GM12878 (cell line): ENCODE results near the gene PPOX. TPM values are rescaled to one million over a fixed set of nuclear protein-coding genes. Genes with fewer than 3 reads are reported as not detected.
A peak's percentile ranks its signal among the peaks of the same experiment; 100 is the strongest.

Experiments used
- BMI1 ChIP-seq: fragments of 450-650 bp; IDR thresholded peaks from 2 replicates; pipeline ENCODE4 v1.6.1; 2016; ENCODE audit warnings: mild to moderate bottlenecking, moderate library complexity, borderline replicate concordance
- BRCA1 ChIP-seq: IDR thresholded peaks from 2 replicates; pipeline ENCODE4 v1.6.1; 2011; ENCODE audit warnings: low read depth, low read length, improper control_type of control experiment
- CREB1 ChIP-seq: IDR thresholded peaks from 2 replicates; pipeline ENCODE4 v1.6.1; 2012; ENCODE audit warnings: low read depth, mild to moderate bottlenecking, inconsistent platforms
- EED ChIP-seq: sonication (generic); IDR thresholded peaks from 2 replicates; pipeline ENCODE4 v1.6.1; 2016; ENCODE audit warnings: antibody characterized with exemption, low read depth
- FOXM1 ChIP-seq: IDR thresholded peaks from 2 replicates; pipeline ENCODE4 v1.6.1; 2012; ENCODE audit warnings: low read depth, mild to moderate bottlenecking, inconsistent platforms, low read length, moderate library complexity
- KDM1A ChIP-seq: fragments of 200-600 bp; sonication (generic); IDR thresholded peaks from 2 replicates; pipeline ENCODE4 v1.6.1; 2016; ENCODE audit warnings: borderline replicate concordance
- MEF2B ChIP-seq: fragments of 450-650 bp; IDR thresholded peaks from 2 replicates; pipeline ENCODE4 v1.6.1; 2018; ENCODE audit warnings: mild to moderate bottlenecking, moderate library complexity; ENCODE audit not compliant: partially characterized antibody, poor library complexity, severe bottlenecking
- MYB ChIP-seq: fragments of 150-350 bp; IDR thresholded peaks from 2 replicates; pipeline ENCODE4 v1.6.1; 2014; ENCODE audit warnings: mild to moderate bottlenecking, low read depth, low read length, borderline replicate concordance
- NR2F1 ChIP-seq: fragments of 450-650 bp; conservative IDR thresholded peaks from 2 replicates; pipeline ENCODE4 v1.6.1; 2017; ENCODE audit warnings: mild to moderate bottlenecking
- PAX5 ChIP-seq: IDR thresholded peaks from 2 replicates; pipeline ENCODE4 v1.6.1; 2011; ENCODE audit warnings: low read depth, low read length, borderline replicate concordance
- SIN3A ChIP-seq: IDR thresholded peaks from 2 replicates; pipeline ENCODE4 v1.6.1; 2012; ENCODE audit warnings: low read depth, low read length, improper control_type of control experiment
- SIX5 ChIP-seq: IDR thresholded peaks from 2 replicates; pipeline ENCODE4 v1.6.1; 2011; ENCODE audit warnings: mild to moderate bottlenecking, low read depth, low read length, moderate library complexity; ENCODE audit not compliant: severe bottlenecking
- WRNIP1 ChIP-seq: IDR thresholded peaks from 2 replicates; pipeline ENCODE4 v1.6.1; 2011; ENCODE audit warnings: low read depth, low read length, improper control_type of control experiment, borderline replicate concordance
- ZNF217 ChIP-seq: fragments of 450-650 bp; IDR thresholded peaks from 2 replicates; pipeline ENCODE4 v1.6.1; 2017; ENCODE audit warnings: antibody characterized with exemption, mild to moderate bottlenecking
- ZSCAN29 ChIP-seq: fragments of 450-650 bp; IDR thresholded peaks from 2 replicates; pipeline ENCODE4 v1.6.1; 2017; ENCODE audit warnings: mild to moderate bottlenecking, moderate library complexity
- polyA plus RNA-seq, 11 experiments: library from polyadenylated mRNA; depleted of rRNA in 4 of 11; unstranded in 6 of 11; stranded (reverse) in 5 of 11; fragments of >200 nt; fragmentation: Nextera tagmentation in 4 of 11; fragmentation: Illumina TruSeq in 1 of 11; extraction: Ambion mirVana in 4 of 11; extraction: Trizol in 1 of 11; gene quantifications; 1 replicate in 1 of 11; 2 replicates in 10 of 11; pipeline versions ENCODE4 v1.2.1 to v1.2.3, GENCODE V29; 2011 to 2016; ENCODE audit warnings: inconsistent platforms in 2 of 11, missing spikeins in 2 of 11, low read depth in 1 of 11
- total RNA-seq, 4 experiments: library from RNA; depleted of rRNA in 3 of 4; stranded (reverse); fragments of >200 nt in 3 of 4; fragmentation: Illumina TruSeq in 1 of 4; extraction: Trizol in 1 of 4; gene quantifications; 2 replicates each; pipeline versions ENCODE4 v1.2.1 to v1.2.3, GENCODE V29; 2013 to 2021
- TF ChIP-seq, protein P1 (sequence below): IDR thresholded peaks from 2 replicates; pipeline ENCODE4 v1.6.1; 2012; ENCODE audit warnings: mild to moderate bottlenecking, low read depth, low read length
- TF ChIP-seq, protein P2 (sequence below): IDR thresholded peaks from 2 replicates; pipeline ENCODE4 v1.6.1; 2012; ENCODE audit warnings: low read depth, low read length, improper control_type of control experiment
- TF ChIP-seq, protein P3 (sequence below): IDR thresholded peaks from 2 replicates; pipeline ENCODE4 v1.6.1; 2012; ENCODE audit warnings: low read length, inconsistent platforms
- TF ChIP-seq, protein P4 (sequence below): IDR thresholded peaks from 2 replicates; pipeline ENCODE4 v1.6.1; 2012; ENCODE audit warnings: low read depth, low read length, improper control_type of control experiment
- TF ChIP-seq, protein P5 (sequence below): fragments of 450-650 bp; IDR thresholded peaks from 2 replicates; pipeline ENCODE4 v1.6.1; 2017; ENCODE audit warnings: mild to moderate bottlenecking, low read depth, inconsistent platforms; ENCODE audit not compliant: poor library complexity, severe bottlenecking

PPOX gene
- total and polyA plus RNA-seq, 10 of the 15 experiments (the other 5 are each of a cell fraction or from before 2014, with no cell fraction given) = 8.9 to 31.5 (median 20.3) TPM

DNA sequence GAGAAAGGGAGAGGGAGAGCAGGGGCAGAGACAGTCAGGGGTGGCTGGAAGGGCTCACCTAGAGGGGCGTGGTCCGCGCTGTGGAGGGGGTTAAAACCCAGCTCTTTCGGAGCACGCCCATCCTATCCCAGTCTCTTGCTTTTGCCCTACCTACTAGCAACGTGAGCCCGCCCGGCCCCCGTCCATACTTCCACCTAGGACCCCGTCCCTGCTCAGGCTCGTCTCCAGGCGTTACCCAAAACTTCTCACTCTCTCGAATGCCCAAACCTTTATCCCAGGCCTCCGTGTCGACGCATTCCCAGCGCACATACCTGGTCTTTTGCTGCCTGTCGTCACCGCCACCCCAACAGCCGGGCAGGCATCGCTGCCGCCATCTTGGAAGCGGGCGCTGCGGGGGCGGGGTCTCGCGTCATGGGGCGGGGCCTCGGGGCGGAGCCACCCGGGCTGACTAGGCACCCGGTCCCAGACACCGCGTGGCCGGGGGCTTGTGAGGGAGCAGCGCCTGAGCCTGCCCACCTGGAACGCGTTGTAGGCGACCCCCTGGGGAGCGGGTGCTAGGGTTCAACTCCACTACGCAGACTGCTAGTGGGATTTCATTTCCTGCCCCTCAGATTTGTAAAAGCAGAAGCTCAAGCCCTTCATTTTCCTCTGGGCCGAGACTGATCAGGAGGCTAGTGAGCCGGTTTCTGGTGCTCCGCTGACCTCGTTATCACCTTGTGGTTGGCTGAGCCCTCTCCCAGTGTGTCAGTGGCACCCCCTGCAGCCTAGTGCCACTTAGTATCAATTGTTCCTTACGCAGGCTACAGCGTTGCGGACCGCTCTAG, 11.1 kb downstream of the PPOX start, which contains the start of gene B4GALT3 (continued):
- TF ChIP-seq, protein P1, sequence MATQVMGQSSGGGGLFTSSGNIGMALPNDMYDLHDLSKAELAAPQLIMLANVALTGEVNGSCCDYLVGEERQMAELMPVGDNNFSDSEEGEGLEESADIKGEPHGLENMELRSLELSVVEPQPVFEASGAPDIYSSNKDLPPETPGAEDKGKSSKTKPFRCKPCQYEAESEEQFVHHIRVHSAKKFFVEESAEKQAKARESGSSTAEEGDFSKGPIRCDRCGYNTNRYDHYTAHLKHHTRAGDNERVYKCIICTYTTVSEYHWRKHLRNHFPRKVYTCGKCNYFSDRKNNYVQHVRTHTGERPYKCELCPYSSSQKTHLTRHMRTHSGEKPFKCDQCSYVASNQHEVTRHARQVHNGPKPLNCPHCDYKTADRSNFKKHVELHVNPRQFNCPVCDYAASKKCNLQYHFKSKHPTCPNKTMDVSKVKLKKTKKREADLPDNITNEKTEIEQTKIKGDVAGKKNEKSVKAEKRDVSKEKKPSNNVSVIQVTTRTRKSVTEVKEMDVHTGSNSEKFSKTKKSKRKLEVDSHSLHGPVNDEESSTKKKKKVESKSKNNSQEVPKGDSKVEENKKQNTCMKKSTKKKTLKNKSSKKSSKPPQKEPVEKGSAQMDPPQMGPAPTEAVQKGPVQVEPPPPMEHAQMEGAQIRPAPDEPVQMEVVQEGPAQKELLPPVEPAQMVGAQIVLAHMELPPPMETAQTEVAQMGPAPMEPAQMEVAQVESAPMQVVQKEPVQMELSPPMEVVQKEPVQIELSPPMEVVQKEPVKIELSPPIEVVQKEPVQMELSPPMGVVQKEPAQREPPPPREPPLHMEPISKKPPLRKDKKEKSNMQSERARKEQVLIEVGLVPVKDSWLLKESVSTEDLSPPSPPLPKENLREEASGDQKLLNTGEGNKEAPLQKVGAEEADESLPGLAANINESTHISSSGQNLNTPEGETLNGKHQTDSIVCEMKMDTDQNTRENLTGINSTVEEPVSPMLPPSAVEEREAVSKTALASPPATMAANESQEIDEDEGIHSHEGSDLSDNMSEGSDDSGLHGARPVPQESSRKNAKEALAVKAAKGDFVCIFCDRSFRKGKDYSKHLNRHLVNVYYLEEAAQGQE = no peak
- TF ChIP-seq, protein P2, sequence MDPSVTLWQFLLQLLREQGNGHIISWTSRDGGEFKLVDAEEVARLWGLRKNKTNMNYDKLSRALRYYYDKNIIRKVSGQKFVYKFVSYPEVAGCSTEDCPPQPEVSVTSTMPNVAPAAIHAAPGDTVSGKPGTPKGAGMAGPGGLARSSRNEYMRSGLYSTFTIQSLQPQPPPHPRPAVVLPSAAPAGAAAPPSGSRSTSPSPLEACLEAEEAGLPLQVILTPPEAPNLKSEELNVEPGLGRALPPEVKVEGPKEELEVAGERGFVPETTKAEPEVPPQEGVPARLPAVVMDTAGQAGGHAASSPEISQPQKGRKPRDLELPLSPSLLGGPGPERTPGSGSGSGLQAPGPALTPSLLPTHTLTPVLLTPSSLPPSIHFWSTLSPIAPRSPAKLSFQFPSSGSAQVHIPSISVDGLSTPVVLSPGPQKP = no peak
- TF ChIP-seq BMI1 = no peak
- no peak for TF ChIP-seq ZSCAN29
- peak; percentile 83 for TF ChIP-seq CREB1
- TF ChIP-seq SIX5 = peak; percentile 51
- no peak for TF ChIP-seq ZNF217
- TF ChIP-seq FOXM1 = no peak
- peak; percentile 53; the same call in 1 of the 2 replicates for TF ChIP-seq PAX5
- no peak for TF ChIP-seq EED
- TF ChIP-seq MEF2B = no peak
- TF ChIP-seq WRNIP1 = no peak
- TF ChIP-seq KDM1A = no peak
- TF ChIP-seq, protein P3, sequence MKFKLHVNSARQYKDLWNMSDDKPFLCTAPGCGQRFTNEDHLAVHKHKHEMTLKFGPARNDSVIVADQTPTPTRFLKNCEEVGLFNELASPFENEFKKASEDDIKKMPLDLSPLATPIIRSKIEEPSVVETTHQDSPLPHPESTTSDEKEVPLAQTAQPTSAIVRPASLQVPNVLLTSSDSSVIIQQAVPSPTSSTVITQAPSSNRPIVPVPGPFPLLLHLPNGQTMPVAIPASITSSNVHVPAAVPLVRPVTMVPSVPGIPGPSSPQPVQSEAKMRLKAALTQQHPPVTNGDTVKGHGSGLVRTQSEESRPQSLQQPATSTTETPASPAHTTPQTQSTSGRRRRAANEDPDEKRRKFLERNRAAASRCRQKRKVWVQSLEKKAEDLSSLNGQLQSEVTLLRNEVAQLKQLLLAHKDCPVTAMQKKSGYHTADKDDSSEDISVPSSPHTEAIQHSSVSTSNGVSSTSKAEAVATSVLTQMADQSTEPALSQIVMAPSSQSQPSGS = no peak
- no peak for TF ChIP-seq SIN3A
- TF ChIP-seq, protein P4, sequence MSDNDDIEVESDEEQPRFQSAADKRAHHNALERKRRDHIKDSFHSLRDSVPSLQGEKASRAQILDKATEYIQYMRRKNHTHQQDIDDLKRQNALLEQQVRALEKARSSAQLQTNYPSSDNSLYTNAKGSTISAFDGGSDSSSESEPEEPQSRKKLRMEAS = peak; percentile 50; the same call in 1 of the 2 replicates
- TF ChIP-seq, protein P5, sequence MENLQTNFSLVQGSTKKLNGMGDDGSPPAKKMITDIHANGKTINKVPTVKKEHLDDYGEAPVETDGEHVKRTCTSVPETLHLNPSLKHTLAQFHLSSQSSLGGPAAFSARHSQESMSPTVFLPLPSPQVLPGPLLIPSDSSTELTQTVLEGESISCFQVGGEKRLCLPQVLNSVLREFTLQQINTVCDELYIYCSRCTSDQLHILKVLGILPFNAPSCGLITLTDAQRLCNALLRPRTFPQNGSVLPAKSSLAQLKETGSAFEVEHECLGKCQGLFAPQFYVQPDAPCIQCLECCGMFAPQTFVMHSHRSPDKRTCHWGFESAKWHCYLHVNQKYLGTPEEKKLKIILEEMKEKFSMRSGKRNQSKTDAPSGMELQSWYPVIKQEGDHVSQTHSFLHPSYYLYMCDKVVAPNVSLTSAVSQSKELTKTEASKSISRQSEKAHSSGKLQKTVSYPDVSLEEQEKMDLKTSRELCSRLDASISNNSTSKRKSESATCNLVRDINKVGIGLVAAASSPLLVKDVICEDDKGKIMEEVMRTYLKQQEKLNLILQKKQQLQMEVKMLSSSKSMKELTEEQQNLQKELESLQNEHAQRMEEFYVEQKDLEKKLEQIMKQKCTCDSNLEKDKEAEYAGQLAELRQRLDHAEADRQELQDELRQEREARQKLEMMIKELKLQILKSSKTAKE = no peak
- peak; percentile 81; the same call in 1 of the 2 replicates for TF ChIP-seq NR2F1
- TF ChIP-seq BRCA1 = no peak
- no peak for TF ChIP-seq MYB
